Measurements from ENCODE around the gene PCSK6. TPM values are rescaled to one million over a fixed set of nuclear protein-coding genes. Genes with fewer than 3 reads are reported as not detected.
"Not testable (repeated sequence)": the region's sequence is repeated elsewhere in the genome, so short reads cannot be mapped to it uniquely, and the experiment has no call there.

The PCSK6 gene
- total and polyA plus RNA-seq, 2 experiments from 2014 or later, result 4.8 to 6.4 TPM

DNA sequence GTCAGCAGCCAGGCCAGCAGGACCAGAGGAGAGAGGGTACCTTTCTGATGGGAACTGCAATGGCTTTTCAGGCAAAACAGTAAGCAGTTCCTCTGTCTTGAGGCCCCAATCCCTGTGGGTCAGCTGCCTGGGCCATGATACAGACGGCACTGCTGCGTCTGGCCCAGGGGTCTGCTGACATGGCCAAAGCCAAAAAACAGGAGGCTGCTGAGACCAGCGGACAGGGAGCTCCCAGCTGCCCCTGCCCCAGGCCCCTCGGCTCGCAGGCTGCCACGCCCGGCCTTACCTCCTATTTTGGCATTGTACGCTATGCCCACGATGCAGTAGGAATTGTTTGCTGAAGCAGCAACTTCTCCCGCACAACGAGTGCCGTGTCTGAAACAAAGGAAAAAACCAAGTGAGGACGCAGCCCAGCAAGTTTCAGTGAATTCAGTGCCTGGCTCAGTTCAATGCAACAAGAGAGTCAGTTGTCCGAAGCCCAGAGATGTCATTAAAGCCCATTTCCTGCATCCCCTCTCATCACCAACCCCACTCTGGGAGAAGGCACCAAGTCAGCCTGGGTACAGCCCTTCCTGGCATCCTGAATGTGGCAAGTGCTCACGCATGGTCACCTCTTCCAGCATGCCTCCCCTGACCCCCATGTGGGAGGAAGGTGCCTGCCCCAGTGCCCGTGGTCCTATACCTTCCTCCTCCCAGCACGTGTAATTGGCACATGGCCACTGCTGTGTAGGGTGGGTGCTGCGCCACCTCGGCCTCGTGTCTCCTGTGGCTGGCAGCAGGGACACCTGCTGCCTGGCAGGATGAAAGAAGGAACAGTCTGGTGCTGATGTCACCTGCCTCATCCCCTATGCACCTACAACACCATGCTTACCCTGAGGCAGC is 61.7 kb downstream of the PCSK6 start:
- Histone ChIP-seq H3K27ac (no peak overlapping the region), H3K36me3 (no peaks in the 10 kb centered on the region), H3K4me1 (ENCODE audit: low read depth) (no peaks in the 10 kb centered on the region), H3K9me3 (ENCODE audit: low read depth) (no peaks in the 10 kb centered on the region), H3K27me3 (no peaks in the 10 kb centered on the region), H3K4me3 (no peak overlapping the region)
- TF ChIP-seq, protein P1, sequence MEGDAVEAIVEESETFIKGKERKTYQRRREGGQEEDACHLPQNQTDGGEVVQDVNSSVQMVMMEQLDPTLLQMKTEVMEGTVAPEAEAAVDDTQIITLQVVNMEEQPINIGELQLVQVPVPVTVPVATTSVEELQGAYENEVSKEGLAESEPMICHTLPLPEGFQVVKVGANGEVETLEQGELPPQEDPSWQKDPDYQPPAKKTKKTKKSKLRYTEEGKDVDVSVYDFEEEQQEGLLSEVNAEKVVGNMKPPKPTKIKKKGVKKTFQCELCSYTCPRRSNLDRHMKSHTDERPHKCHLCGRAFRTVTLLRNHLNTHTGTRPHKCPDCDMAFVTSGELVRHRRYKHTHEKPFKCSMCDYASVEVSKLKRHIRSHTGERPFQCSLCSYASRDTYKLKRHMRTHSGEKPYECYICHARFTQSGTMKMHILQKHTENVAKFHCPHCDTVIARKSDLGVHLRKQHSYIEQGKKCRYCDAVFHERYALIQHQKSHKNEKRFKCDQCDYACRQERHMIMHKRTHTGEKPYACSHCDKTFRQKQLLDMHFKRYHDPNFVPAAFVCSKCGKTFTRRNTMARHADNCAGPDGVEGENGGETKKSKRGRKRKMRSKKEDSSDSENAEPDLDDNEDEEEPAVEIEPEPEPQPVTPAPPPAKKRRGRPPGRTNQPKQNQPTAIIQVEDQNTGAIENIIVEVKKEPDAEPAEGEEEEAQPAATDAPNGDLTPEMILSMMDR (IDR thresholded peaks at IDR 0.05; ENCODE audit: low read depth, low read length), result no peak
- DNase-seq (ENCODE audit: low read depth in 1 of 2, low spot score in 1 of 2), result no peak

DNA sequence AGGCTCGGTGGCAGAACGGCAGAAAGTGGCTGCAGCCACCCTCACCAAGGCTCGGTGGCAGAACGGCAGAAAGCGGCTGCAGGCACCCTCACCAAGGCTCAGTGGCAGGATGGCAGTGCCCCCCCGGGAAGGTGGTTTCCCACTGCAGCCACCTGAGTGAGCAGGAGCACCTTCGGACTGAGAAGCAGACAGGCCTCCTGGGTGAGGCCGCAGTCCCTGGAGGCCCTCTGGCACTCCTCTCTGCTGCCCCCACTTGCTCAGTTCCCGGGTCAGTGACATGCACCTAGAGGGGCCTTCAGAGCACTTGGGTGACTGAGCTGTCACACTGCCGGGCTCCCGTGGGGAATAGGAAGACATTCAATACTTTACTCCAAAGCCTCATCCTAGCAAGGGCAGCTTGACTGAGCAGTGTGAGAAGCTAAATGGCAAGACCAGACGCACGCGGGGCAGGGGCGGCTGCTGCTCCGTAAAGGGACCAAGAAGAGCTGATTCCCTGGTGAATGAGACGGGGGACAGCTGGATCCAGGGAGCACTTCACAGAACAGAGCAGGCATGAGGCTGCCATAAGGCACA is 62.7 kb downstream of the PCSK6 start:
- no peak for DNase-seq (ENCODE audit: low read depth in 1 of 2, low spot score in 1 of 2)
- H3K9me3 ChIP-seq (ENCODE audit: low read depth), result no peaks in the 10 kb centered on the region
- TF ChIP-seq, protein P1 (IDR thresholded peaks at IDR 0.05; ENCODE audit: low read depth, low read length), result no peak
- no peak overlapping the region for H3K27ac ChIP-seq
- H3K4me1 ChIP-seq (ENCODE audit: low read depth), result no peaks in the 10 kb centered on the region
- H3K36me3 ChIP-seq, result no peaks in the 10 kb centered on the region
- H3K27me3 ChIP-seq, result no peaks in the 10 kb centered on the region
- no peak overlapping the region for H3K4me3 ChIP-seq

DNA sequence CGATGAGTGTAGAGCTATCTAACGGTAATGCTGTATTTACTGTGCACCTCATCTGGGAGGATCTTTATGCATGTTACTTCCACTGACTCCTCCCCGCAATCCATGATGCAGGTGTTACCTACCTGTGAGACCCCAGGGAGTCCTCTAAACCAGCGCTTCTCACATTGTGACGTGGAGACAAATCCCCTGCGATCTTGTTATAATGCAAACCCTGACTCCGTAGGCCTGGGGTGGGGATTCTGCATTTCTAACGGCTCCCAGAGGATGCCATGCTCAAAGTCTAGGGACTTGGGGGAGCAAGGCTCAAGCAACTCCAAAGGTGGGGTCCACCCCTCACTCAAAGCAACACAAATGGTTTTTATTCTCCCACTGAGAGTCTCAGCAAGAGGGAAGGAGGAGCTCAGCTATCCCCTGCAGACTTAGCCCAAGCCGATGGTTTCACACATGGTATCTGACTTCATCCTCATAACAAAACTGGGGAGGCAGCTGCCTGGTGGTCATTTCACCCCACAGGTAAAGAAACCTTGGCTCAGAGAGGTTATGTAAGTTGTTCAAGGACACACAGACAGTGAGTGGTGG is 63.6 kb downstream of the PCSK6 start:
- Histone ChIP-seq H3K27ac (no peak overlapping the region), H3K36me3 (no peaks in the 10 kb centered on the region), H3K9me3 (ENCODE audit: low read depth) (no peaks in the 10 kb centered on the region), H3K4me1 (ENCODE audit: low read depth) (no peaks in the 10 kb centered on the region), H3K4me3 (no peak overlapping the region), H3K27me3 (no peaks in the 10 kb centered on the region)
- TF ChIP-seq, protein P1 (IDR thresholded peaks at IDR 0.05; ENCODE audit: low read depth, low read length), result no peak
- no peak for DNase-seq (ENCODE audit: low read depth in 1 of 2, low spot score in 1 of 2)

DNA sequence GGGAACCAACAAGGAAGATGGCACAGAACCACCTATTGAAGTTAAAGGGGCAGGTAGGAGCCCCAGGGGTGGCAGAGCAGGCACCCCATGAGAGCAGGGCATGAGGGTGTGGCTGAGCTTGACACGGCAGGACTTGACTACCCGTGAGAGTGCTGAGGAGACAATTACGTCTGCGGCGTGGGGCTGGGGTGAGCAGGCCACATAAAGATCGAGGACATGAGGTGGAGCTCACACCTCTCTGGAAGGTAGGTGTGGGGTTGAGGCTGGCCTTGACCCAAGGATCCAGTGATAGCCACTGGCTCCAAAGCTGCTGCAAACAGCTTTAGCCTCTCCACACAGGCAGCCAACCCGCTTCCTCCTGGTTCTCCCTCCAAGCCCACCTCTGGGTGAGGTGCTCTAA is 64.5 kb downstream of the PCSK6 start:
- TF ChIP-seq, protein P1 (IDR thresholded peaks at IDR 0.05; ENCODE audit: low read depth, low read length), result no peak
- no peaks in the 10 kb centered on the region for H3K36me3 ChIP-seq
- no peak overlapping the region for H3K27ac ChIP-seq
- no peaks in the 10 kb centered on the region for H3K27me3 ChIP-seq
- DNase-seq (ENCODE audit: low read depth in 1 of 2, low spot score in 1 of 2), result no peak
- H3K9me3 ChIP-seq (ENCODE audit: low read depth), result no peaks in the 10 kb centered on the region
- H3K4me3 ChIP-seq, result no peak overlapping the region
- no peaks in the 10 kb centered on the region for H3K4me1 ChIP-seq (ENCODE audit: low read depth)

DNA sequence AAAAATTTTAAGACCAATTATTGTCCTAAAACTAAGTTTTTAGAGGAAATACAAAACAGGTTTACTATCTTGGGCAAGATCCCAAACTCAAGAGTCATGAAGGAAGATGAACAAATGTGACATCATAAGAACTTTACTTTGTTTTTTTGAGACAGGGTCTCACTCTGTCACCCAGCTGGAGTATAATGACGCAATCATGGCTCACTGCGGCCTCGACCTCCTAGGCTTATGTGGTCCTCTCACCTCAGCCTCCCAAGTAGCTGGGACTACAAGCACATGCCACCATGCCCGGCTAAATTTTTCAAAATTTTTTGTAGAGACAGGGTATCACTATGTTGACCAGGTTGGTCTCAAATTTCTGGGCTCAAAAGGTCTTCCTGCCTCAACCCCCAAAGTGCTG is 69.3 kb downstream of the PCSK6 start:
- no peaks in the 10 kb centered on the region for H3K9me3 ChIP-seq (ENCODE audit: low read depth)
- TF ChIP-seq, protein P1 (IDR thresholded peaks at IDR 0.05; ENCODE audit: low read depth, low read length), result no peak
- no peak for DNase-seq (ENCODE audit: low read depth in 1 of 2, low spot score in 1 of 2)
- H3K36me3 ChIP-seq, result no peaks in the 10 kb centered on the region
- H3K27ac ChIP-seq, result no peak overlapping the region
- no peaks in the 10 kb centered on the region for H3K4me1 ChIP-seq (ENCODE audit: low read depth)
- no peak overlapping the region for H3K4me3 ChIP-seq
- H3K27me3 ChIP-seq, result no peaks in the 10 kb centered on the region

DNA sequence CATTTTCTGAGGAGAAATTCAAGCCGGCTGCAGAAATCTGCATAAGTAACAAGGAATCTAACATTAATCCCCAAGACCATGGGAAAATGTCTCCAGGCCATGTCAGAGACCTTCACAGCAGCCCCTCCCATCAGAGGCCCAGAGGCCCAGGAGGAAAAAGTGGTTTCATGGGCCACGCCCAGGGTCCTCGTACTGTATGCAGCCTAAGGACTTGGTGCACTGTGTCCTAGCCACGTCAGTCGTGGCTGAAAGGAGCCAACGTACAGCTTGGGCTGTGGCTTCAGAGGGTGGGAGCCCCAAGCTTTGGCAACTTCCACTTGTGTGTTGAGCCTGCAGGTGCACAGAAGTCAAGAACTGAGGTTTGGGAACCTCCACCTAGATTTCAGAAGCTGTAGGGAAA is 73.0 kb downstream of the PCSK6 start:
- not testable (repeated sequence) for H3K4me3 ChIP-seq; H3K36me3 ChIP-seq; H3K4me1 ChIP-seq (ENCODE audit: low read depth); H3K27ac ChIP-seq; H3K9me3 ChIP-seq (ENCODE audit: low read depth); H3K27me3 ChIP-seq; DNase-seq (ENCODE audit: low read depth in 1 of 2, low spot score in 1 of 2)

All from cardiac muscle cell (in vitro differentiated cells and primary cell).